Measurements from ENCODE around the gene CARMIL3. TPM values are rescaled to one million over a fixed set of nuclear protein-coding genes. Genes with fewer than 3 reads are reported as not detected.

Gene CARMIL3
- total RNA-seq, 1 donor: not detected

DNA sequence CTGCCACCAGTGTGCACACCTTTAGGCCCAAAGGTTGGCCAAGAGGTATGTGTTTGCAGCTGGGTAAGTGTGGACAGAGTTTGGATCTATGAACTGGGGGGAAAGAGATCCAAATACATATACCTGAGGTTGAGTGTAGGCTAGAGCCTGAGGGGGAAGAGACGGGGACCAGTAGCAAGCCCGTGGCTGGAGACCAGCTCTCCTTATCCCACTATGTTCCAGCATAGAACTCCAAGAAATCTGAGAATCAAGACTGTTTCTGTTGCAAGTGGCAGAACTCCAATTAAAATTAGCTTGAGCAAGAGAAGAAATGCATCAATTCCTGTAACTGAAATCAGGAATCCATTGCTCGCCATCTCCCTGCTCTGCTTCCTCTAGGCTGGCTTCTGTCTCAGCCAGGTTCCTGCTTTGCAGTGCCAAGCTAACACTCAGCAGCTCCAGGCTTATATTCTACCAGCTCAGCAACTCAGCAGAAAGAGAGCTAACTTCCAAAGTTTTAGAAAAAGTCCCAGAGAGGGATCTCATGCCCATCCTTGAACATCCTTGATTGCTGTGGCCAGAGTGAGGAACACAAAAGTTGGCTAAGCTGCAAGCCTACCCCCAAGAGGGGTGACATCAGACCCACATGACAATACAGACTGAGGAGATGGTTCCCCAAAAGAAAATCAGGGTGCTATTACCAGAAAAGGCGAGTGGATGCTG is 40.8 kb downstream of the CARMIL3 start:
- TF ChIP-seq, protein P1, sequence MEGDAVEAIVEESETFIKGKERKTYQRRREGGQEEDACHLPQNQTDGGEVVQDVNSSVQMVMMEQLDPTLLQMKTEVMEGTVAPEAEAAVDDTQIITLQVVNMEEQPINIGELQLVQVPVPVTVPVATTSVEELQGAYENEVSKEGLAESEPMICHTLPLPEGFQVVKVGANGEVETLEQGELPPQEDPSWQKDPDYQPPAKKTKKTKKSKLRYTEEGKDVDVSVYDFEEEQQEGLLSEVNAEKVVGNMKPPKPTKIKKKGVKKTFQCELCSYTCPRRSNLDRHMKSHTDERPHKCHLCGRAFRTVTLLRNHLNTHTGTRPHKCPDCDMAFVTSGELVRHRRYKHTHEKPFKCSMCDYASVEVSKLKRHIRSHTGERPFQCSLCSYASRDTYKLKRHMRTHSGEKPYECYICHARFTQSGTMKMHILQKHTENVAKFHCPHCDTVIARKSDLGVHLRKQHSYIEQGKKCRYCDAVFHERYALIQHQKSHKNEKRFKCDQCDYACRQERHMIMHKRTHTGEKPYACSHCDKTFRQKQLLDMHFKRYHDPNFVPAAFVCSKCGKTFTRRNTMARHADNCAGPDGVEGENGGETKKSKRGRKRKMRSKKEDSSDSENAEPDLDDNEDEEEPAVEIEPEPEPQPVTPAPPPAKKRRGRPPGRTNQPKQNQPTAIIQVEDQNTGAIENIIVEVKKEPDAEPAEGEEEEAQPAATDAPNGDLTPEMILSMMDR (IDR thresholded peaks at IDR 0.05; ENCODE audit: insufficient read depth, low read depth, low read length): no peak
- no peak overlapping the region for H3K4me3 ChIP-seq (ENCODE audit: low read depth, low read length)
- no peak for DNase-seq (ENCODE audit: low read depth)

DNA sequence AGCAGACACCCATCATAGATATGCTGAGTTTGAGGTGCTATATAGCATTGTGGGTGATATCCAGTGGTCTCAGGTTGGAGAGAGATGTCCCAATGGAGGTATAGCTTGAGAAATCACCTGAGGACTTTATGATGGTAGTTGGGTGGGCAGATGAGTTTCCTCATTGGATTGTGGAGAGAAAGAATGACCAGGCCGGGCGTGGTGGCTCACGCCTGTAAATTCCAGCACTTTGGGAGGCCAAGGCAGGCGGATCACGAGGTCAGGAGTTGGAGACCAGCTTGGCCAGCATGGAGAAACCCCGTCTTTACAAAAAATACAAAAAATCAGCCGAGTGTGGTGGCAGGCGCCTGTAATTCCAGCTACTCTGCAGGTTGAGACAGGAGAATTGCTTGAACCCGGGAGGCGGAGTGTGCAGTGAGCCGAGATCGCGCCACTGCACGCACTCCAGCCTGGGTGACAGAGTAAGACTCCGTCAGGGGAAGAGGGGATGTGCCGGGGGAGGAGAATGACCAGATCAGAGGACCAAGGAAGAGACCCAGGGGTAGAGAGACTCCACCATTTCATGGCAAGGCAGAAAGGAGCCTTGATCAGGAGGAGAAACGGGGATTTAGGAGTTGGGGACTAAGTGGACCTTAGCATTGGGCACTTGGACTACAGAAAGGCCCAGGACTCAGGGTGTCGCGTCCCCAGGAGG is 41.5 kb downstream of the CARMIL3 start:
- TF ChIP-seq, protein P1 (IDR thresholded peaks at IDR 0.05; ENCODE audit: insufficient read depth, low read depth, low read length): no peak
- no peak for DNase-seq (ENCODE audit: low read depth)
- H3K4me3 ChIP-seq (ENCODE audit: low read depth, low read length): peak overlapping the region; percentile 77

DNA sequence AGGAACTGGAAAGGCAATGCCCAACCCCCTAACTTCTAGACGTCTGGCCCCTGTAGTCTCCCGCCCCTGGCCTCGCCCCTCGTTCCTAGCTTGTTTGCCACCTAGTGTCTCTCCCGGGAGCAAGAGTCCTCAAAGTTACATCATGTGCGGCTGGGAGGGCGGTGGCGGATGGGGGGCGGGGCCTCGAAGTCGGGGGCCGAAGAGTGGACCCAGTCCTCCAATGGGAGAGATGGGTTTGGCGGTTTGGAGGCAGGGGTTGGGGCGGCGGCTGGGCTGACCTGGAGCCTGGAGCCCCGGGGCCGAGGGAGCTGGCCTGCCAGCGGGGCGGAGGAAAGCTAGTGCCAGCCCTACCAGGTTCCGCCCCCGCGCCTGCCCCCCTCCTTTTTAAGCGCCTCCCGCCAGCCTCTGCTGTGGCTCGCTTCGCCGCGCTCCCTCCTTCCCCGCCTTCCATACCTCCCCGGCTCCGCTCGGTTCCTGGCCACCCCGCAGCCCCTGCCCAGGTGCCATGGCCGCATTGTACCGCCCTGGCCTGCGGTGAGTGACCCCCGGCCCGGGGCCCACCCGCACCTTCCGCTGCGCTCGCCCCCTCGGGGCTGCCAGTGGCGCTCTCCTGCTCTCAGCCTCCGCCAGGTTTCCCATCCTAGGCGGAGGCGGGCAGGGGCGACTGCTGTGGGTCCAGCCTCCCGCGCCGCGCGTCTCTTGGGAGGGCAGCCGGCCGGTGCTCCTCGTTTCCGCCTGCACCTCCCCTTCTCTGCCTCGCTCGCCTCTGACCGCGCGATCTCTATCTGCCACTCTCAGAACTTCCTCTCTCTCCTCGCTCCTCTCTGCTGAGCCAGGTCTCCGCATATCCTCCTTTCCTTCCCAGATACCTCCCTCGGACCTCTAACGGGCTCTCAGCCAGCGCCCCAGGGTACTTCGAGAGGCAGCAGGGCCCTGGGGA is 42.4 kb downstream of the CARMIL3 start, which contains the start of gene PCK2:
Gene PCK2 (plus strand): TSS at position 411 of the 940 bp plus-strand sequence. CDS start 95 bp downstream, at position 506.
- peak; percentile 94 for DNase-seq (ENCODE audit: low read depth)
- TF ChIP-seq, protein P1 (IDR thresholded peaks at IDR 0.05; ENCODE audit: insufficient read depth, low read depth, low read length): no peak
- peak within 1 kb of the TSS; percentile 77 for H3K4me3 ChIP-seq (ENCODE audit: low read depth, low read length)

DNA sequence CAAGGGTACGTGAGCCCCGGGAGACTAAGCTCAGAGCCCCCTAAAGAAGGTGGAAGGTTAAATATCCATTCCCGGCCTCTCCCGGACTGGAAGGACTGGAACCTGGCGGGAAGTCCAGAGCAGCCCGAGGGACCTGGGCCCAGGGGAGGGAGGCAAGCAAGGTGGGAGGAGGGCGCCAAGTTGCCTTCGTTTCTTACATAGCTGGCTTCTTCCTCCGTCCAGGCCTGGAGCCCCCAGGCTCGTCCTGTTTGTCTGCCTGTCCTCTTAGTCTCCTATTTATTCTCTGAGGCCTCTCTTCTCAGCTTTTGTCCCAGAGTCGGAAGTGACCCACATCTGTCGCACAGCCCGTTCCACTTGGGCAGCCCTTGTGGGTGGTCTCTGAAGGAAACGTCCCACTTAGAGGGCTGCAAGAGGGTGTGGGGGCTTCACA is 43.0 kb downstream of the CARMIL3 start:
- TF ChIP-seq, protein P1 (IDR thresholded peaks at IDR 0.05; ENCODE audit: insufficient read depth, low read depth, low read length): no peak
- no peak for DNase-seq (ENCODE audit: low read depth)
- peak overlapping the region; percentile 77 for H3K4me3 ChIP-seq (ENCODE audit: low read depth, low read length)

DNA sequence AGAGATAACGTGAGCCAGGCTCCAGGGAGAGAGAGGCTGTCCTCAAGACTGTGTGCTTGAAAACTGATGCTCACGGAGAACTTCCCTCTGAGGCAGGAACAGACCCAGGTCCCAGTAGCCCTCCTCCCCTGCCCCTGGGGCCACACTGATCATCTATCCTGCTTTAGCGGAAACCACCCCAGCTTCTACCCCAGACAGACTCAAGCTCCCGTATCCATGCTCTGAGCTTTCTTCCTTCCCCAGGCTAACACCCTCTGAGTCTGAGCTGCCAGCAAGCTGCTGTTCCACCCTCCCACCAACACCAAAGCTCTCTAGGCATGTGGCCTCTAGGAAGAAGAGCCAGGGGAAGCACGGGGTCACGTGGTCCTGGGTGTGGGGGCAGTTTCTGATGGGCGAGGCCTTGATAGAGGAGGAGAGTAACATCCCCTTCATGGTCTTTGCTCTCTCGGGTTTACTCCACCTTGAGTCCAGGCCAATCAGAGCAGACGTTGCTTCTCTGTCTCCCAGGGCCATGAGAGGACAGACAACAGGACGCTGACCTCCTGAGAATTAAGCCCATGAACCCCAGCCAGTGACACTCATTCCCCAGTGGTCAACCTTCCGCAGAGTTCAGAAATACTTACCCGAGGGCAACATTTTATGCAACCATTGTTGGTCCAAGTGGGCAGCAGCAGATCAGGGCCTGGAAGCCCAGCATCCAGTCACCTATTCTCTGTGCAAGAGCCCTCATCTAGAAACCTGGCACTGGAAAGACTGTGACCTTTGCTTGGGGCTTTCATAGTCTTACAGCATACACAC is 43.7 kb downstream of the CARMIL3 start:
- TF ChIP-seq, protein P1 (IDR thresholded peaks at IDR 0.05; ENCODE audit: insufficient read depth, low read depth, low read length): no peak
- H3K4me3 ChIP-seq (ENCODE audit: low read depth, low read length): peak overlapping the region; percentile 77
- peak; percentile 41 for DNase-seq (ENCODE audit: low read depth)
